Stimulated activated CD8-positive, alpha-beta memory T cell treated with anti-CD3 and anti-CD28 coated beads, Interleukin-2, amount 100 ng/mL, for 48 hours (primary cell): ENCODE measurements around the gene TMEM63A.

Experiments used
- DNase-seq, 2 donors: peaks; one replicate each; pipeline ENCODE4 v3.0.0-alpha.2; 2020; ENCODE audit warnings: low read depth in 2 of 2

TMEM63A gene

DNA sequence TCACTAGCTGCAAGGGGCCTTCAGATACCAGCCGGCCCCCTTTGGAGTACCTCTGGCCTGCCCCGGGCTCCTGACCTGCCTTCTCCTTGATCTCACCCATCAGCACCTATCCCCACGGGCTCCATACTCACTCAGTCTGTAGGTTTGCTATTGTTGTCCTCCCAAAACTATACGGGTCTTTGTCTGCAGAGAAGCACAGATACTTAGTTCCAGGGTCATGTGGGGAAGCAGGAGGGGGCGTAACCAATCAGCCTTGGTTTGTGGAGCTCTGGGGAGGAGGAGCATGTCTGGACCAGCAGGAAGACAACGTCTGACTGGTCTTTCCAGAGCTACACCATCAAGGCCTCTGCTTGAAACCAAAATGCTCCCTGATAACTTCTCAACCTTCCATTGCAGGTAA lies 15.2 kb downstream of the TMEM63A start:
- DNase-seq = no peak

DNA sequence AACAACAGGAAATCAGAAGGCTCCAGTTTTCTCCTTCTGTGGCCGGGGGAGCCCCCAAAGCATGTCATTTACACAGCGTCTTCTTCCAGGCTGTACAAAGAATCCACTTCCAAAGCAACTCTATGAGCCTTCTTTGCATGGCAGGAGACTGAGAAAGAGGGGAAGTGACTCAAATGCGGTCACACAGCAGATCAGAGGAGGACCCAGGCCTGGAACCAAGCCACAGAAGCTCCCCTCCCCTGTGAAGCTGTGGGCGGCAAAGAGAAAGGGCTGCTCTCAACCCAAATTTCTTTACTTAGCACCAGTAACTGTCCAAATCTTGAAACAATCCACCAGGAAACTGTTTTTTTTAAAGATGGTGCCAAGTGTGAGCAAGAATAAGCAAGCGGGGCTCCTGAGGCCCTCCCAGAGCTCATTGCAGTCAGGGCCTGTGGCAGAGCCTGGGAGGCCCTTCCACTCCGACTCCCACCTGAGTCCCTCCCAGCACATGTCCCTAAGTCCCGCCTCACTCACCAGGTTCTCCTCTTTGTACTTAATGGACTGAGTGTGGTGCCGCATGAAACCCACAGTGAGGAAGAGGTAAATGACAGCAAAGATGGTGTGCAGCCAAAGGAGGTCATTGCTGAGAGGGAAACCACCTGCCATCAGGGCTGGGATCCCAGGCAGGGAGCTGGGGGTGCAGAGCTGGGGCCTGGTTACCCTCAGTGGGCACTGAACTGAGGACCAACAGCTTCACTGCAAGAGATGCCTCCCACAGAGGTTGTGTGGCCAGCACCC lies 15.9 kb downstream of the TMEM63A start:
- peak; percentile 48 to 52 for DNase-seq

DNA sequence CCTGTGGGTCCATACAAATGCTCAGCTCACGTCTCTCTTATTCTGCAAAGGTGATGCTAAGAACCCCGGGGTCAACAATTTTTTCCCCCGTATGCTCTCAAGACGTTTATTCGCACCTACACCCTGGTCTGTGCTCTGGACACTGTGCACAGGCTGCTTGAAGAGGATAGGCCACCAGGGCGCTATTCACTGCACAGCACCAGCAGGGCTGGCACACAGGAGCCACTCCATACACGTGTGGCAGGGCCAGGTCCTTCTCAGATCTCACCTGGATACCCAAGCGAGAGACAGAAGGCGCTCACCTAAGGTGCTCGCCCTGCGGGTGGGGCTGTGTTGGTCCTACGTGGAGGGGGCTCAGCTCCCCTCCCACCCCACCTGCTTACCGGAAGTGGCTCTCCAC lies 16.7 kb downstream of the TMEM63A start:
- no peak for DNase-seq

DNA sequence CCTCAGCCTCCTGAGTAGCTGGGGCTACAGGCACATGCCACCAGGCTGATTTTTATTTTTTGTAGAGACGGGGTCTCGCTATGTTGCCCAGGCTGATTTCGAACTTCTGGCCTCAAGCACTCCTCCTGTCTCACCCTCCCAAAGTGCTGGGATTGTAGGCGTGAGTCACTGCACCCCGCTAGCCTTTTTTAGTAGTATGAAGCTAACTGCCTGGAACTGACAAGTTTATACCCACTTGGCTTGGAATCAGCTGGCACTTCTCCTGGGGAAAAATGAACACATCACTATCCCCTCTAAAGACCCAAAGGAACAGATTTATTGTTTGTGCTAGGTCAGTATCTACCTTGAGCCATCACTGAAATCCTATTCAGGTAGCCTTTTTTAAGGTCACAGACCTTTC lies 19.0 kb downstream of the TMEM63A start:
- no peak for DNase-seq

DNA sequence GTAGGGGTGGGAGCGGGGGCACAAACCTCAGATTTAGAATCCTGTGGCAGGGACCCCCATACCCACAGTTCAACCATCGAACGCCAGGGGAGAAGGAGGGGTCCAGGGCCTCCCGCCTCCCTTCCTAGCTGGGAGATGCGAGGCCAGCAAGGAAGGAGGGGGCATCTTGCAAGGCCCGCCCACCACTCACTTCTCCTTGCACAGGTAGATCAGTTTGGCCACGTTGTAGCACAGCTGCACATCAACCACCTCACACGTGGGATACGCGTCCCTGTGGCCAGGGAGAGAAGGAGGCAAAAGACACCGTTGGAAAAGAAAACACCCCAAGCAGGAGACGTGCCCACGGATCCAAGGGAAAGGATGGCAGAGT lies 19.6 kb downstream of the TMEM63A start:
- DNase-seq = no peak

DNA sequence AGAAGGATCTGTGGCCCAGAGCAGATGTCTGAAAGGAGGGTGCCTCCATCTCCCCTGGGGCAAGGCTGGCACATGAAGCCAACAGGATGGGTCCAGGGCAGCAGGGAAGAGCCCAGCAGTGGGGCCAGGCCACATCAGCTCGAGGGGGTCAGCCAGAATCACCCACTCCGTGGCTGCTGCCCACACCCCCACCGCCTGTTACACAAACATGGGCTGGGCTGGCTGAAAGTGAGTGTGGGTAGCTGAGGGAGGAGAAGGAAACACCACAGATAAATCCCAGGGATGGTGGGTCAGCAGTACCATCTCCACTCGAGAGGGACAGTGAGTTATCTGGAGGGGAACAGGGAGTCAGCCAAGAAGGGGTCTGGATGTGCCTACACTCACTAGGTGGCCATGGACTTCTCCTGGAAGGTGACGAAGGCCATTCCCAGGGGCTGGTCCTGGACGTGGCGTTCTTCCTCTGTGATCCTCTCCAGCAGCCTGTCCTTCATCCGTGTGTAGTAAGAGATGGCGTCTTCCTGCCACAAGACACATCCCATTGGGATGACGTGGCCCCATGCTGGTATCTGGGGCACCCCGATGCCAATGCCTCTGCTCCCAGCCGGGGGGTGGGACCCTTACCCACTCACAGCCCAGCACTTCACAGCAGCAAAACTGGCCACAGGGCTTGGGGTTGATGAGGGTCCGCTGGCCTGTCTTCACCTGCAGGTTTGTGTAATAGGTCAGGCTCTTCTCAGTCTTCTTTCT lies 20.2 kb downstream of the TMEM63A start:
- no peak for DNase-seq

DNA sequence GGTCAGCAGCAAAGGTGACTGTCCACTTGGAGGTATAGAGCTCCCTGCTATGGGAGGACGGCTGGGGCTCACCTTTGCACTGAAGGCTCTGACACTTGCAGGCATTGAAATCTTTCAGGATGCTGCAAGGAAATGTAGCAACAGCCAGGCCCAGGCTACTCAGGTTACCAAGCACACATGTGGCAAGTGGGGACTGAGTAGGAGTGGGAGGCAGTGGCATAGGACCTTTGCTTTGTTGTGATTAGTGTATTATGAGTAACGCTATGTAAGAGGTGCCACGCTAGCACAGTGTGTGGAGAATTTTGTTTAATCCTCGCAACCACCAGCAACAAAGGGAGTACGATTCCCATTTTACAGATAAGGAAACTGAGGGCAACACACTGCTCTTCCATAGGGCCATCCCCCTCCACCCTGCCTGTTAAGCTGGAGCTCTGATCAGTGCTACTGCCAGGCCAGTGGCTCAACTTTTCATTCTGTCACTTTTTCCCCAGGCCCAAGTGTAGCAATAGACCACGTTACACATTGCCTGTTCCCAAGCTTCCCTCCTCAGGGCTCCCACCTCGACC lies 21.2 kb downstream of the TMEM63A start:
- DNase-seq = no peak

DNA sequence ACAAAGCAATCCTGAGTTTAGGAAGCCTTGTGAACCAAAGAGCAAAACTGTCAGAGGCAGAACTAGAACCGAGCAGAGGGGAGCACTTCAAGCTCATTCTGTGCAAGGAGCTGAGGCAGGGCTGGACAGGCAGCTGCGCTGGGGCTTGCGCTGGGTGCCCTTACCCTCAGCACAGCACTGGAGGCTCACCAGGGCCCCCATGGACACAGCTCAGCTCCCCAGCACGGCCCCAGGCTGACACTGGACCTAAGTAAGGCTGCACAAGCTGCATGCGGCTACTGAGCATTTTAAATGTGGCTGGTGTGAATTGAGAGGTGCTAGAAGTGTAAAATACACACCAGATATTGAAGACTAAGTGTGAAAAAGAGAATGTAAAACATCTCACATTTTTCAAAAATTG lies 22.1 kb downstream of the TMEM63A start:
- DNase-seq = no peak

DNA sequence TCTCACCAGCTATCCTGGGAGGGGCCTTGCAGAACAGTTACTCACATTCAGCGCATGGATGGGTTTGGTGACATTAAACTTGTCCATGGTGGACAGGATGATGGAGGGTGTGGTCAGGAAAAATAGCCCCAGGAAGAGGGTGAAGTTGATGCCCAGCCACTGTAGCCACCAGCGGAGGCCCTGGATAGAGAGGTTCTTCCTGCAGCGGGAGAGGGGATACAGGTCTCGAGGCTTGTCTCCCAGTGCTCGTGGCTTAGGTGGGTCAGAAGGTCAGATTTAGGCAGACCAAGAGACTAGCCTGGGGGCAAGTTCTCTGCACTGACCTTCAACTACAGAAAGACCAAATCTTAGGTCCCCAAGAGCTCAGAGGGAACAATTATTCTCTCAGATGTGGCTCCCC lies 23.0 kb downstream of the TMEM63A start:
- DNase-seq = no peak

DNA sequence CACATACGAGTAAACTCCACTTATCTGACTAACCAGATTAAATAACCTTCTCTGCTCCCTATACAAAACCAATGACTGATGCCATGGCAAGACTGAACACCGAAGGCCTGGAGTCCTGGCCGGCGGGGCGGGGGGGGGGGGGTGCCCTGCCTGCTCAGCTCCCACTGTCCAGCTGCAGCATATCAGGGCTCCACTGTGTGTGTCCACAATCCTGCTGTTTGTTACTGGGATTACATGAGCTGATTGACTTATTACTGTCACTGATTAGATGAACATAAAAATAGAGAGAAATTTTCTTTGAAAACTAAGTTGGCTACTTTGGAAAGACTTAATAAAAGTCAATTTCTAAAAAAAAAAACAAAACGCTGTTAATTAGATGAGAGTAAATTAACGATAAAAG lies 24.9 kb downstream of the TMEM63A start:
- DNase-seq = no peak

DNA sequence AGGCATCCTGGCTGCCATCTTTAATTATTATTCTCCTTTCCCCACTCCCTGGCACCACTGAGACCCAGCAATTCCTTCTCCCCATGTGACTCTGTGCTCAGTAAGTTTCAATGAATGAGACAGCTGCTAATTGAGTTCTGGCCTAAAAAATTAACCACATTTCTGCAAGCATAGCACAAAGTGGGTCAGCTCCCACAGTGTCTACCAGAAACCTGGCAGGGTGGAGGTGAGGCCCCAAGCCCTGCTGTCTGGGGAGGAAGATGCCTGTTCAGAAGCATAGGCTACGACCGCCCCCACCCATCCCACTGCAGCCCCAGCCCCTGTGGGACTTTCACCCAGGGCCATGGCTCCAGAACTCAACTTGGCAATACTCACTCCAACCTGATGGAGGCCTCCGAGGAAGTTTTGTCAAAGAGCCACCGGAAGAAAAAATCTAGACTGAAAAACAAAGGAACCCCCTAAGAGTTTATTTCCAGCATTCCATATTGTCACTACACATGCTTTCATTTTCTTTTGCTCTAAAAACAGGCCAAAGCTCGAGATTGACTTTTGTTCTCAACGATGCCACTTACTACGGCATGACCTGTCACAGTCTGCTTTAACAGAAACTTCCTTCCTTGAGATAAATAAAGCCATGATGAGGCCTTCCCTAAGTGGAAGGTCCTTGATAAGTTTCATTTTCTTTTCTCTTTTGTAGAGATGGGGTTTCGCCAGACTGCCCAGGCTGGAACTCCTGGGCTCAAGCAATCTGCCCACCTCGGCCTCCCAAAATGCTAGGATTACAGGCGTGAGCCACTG lies 26.5 kb downstream of the TMEM63A start:
- DNase-seq = no peak

DNA sequence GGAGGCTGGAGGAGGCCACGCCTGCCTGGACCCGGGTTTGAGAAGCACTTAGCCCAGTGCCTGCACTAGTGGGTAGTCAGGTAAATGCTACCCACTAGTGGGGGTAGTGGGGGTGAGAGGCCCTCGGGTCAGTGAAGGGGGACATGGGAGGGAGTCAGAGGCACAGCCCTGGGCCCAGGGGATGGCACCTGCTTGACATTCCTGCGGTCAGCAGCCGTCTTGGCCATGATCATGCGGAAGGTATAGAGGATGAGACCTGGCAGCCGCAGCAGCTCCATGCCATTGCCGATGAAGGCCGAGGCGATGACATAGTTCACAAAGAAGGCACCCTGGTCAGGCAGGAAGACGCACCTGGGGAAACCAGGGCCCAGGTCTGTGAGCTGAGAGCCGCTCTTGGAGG lies 28.7 kb downstream of the TMEM63A start:
- DNase-seq = no peak

DNA sequence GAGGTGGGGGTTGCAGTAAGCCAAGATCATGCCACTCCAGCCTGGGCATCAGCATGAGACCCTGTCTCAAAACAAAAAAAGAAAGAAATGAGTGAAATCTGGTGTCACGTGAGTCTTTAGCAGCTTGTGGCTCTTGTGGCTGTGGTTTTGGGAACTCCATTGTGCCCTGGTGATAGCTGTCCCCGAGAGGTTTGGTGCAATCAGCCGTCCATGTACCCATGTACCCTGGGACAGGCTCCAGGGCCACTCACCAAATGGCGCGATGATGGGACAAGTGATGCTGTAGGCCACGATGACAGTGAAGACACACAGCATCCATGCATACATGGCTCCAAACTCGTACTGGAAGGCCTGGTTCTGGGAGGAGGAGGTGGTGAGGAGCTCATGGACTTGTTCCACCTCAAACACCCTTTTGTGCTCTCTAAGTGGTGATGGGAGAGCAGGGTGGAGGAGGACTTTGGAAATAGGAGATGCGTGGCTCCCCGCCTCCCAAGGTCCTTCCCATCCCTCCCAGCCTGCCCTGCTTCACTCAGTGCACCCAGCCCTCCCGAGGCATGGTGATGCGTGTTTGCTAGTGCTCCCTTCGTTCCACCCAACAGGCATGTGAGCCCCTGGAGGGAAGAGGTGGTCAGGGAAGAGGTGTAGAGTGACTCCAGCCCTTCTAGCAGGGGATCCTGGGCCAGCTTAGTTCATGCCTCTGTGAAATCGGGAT lies 29.6 kb downstream of the TMEM63A start:
- no peak for DNase-seq

DNA sequence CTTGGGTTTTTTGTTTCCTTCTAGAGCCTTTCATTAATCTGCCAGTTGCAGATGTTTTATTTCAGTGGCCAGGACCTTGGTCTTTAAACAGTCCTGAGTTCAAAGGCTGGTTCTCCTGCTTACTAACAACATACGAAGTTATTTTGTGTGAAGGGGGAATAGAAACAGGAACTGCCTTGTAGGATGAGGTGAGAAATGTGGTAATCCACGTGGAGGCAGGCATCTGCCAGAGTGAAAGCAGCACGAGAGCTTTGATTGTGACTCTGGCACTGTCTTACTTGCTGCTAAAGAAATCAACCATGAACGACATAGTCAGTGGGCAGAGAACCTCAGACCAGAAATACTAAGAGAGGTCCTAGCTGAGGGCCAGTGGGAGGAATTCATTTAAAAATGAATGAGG lies 30.4 kb downstream of the TMEM63A start:
- DNase-seq = no peak

DNA sequence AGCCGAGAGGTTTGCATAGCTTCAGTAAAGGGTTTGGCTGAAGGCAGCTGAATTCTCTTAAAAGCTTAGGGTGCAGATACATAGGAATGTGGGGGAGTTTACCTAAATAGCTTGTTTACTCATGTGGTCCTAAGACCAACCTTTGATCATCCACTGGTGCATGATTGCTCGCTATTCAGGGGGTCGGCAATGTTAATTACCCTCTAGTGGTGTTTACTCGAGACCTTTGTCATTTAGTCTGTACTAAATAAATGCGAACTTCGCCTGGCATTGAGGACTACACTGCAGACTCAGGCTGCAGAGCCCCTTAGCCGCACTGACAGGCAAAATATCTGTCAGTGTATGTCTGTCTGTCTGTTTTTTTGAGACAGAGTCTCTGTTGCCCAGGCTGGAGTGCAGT lies 31.8 kb downstream of the TMEM63A start:
- DNase-seq = no peak

DNA sequence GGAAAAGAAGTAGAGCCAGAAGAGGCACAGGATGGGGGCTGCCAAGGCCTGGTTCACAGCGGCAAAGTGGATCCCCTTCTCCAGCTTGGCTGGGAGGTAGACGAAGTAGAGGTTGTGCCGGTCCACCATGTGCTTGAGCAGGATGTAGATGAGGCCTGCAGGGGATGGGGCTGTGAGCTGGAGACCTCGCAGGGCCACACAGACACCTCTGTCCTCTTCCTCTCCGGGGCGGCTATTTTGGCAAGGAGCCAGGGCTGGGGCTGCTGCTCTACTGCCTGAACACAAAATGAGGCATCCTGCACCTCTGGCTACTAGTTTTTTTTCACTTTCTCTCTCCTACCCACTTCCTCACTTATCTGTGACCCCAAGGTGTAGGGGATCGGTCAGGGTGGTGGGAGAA lies 32.3 kb downstream of the TMEM63A start:
- DNase-seq = no peak

DNA sequence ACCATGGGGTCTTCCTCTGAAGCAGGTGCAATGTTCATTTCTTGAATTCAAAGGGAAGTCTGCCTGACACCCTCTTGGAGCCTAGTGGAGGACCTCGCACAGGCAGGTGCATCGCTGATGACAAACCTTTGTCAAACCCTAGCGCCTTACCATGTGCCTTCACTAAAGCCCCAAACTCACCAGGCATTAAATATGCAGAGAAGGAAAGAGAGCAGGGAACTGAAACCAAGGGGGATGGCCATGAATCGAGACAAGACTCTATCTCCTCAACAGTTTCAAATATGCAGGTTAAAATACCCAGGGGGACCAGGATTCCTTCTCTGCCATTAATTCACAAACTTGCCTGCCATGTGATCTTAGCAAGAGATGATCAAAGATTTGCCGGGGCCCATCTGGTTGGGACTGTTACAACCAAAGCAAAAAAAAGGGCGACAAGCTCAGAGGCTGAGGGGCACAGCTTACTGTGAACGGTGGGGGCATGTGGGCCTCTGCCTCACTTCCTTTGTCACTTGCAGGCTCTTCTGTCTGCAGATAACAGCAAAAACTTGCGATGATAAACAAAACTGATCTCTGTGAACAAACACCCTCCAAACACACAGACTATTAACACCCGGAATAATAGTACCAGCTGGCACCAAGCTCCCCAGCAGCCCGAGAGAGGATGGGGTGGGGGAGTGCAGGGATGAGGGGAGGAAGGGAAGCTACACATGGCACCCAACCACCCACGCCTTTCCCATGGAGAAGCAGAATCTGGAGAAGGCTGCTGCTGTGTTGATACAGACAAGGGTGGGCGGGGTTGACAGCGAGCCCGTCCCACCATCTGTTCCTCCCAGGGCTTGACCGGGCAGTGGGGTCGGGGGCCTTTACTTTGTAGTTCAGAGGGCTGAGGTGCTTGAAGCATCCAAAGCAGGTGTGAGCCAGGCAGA lies 33.9 kb downstream of the TMEM63A start:
- DNase-seq = no peak

DNA sequence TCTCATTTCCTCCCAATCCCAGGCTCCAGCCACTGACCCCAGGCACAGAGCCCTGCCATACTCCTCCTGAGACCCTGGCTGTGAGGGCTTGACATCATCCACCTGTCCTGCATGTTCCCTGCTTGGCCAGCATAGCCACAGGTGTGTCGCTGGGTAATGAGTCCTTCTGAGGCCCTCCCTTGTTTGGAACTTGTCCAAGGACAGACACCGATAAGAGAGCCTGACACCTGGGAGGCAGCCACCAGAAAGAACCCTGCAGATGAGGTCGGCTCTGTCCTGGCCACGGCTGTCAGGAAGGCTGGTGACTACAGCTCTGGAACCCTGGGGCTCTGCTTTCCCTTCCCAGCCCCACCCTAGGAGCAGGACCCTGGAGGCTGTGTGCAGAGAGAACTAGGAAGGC lies 34.6 kb downstream of the TMEM63A start:
- DNase-seq = no peak

DNA sequence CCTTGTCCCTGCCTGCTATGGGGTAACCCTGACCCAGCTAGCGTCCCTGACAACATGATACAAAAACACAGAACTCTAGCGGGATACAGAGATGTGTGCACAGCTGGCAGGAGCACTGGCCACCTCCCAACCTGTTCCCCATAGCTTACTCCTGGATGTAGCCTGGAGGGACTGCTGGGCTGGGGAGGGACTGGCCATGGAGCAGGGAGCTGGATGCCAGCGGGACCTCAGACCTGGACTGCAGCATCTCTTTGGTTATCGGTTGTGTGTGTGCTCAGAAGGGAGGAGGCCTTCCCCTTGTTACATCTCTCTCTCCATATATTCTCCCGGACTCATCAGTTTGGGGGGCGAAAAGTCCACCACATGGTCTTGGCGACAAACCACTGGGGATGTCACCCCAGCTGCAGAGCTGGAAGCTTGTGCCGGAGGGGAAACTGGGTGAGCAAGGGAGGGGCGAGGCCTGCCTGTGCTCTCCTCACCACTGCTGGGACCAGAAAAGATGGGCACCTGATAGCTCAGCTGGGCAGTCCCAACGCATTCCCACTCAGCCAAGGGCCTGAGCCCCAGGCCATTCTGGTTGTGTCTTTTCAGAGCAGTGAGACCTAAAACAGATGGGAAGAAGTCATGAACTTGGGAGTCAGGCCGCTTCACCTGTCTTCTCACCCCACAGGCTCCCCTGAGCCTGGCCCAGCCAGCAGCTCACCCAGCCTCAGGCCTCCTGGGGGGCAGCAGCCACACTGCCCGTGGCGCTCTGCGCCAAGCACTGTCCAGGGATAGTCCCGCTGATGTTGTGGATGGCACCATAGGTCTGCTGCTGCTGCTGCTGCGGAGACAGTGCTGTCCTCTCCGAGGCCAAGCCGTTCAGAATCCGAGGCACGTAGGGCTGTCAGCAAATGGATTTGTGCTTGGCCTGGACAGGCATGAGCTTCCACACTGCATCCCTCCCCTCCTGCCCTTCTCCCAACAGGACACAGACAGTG lies 35.6 kb downstream of the TMEM63A start:
- DNase-seq = no peak
